ENCODE measurements around the gene SETD7. TPM values are rescaled to one million over a fixed set of nuclear protein-coding genes. Genes with fewer than 3 reads are reported as not detected.

SETD7 gene
- total and polyA plus RNA-seq, 2 donors (not counting 1 experiment from before 2014, with no cell fraction given), result 37.5 to 80.8 TPM

- TF ChIP-seq EZH2 (IDR thresholded peaks at IDR 0.05; ENCODE audit: low read length, missing control alignments) (no peak), CTCF (conservative IDR thresholded peaks at IDR 0.05 in 1 of 2, IDR thresholded peaks at IDR 0.05 in 1 of 2; ENCODE audit: low read depth in 1 of 2, low read length in 2 of 2) (no peak)
- Histone ChIP-seq H3K27ac (ENCODE audit: insufficient read depth, low read length) (no peak overlapping the region), H3K79me2 (ENCODE audit: control insufficient read depth, insufficient read depth, low read length) (no peaks in the 10 kb centered on the region), H4K20me1 (ENCODE audit: control insufficient read depth, extremely low read depth, insufficient read depth, low read length) (no peaks in the 10 kb centered on the region), H3K36me3 (ENCODE audit: control insufficient read depth, insufficient read depth, low read length) (no peaks in the 10 kb centered on the region), H3K9me3 (ENCODE audit: control insufficient read depth, insufficient read depth, low read depth, low read length) (no peaks in the 10 kb centered on the region), H3K4me1 (ENCODE audit: control insufficient read depth, extremely low read depth, insufficient read depth, low read length) (no peaks in the 10 kb centered on the region), H3K4me3 (replicated peaks in 1 of 4; ENCODE audit: control extremely low read depth in 1 of 4, insufficient read depth in 1 of 4, low read depth in 3 of 4, low read length in 4 of 4) (no peak overlapping the region), H3K4me2 (ENCODE audit: extremely low read depth, insufficient read depth, low read length) (no peak overlapping the region), H3K27me3 (ENCODE audit: control insufficient read depth, insufficient read depth, low read length) (peaks cover 8% of the 10 kb centered on the region), H3K9ac (ENCODE audit: insufficient read depth, low read length) (no peak overlapping the region), H2AFZ (ENCODE audit: low read length) (no peak overlapping the region)
- peak in 1 of 2 donors; percentile 80 for DNase-seq (ENCODE audit: low read depth in 2 of 2)
Observed at GRCh38 chr4:139563515-139563914, 7.5 kb upstream of the SETD7 start.

- Histone ChIP-seq H3K27ac (ENCODE audit: insufficient read depth, low read length) (no peak overlapping the region), H3K27me3 (ENCODE audit: control insufficient read depth, insufficient read depth, low read length) (peaks cover 15% of the 10 kb centered on the region), H3K36me3 (ENCODE audit: control insufficient read depth, insufficient read depth, low read length) (no peaks in the 10 kb centered on the region), H3K79me2 (ENCODE audit: control insufficient read depth, insufficient read depth, low read length) (no peaks in the 10 kb centered on the region), H3K4me2 (ENCODE audit: extremely low read depth, insufficient read depth, low read length) (no peak overlapping the region), H4K20me1 (ENCODE audit: control insufficient read depth, extremely low read depth, insufficient read depth, low read length) (no peaks in the 10 kb centered on the region), H3K9me3 (ENCODE audit: control insufficient read depth, insufficient read depth, low read depth, low read length) (no peaks in the 10 kb centered on the region), H3K4me3 (replicated peaks in 1 of 4; ENCODE audit: control extremely low read depth in 1 of 4, insufficient read depth in 1 of 4, low read depth in 3 of 4, low read length in 4 of 4) (no peak overlapping the region), H3K9ac (ENCODE audit: insufficient read depth, low read length) (no peak overlapping the region), H2AFZ (ENCODE audit: low read length) (no peak overlapping the region), H3K4me1 (ENCODE audit: control insufficient read depth, extremely low read depth, insufficient read depth, low read length) (no peaks in the 10 kb centered on the region)
- DNase-seq (ENCODE audit: low read depth in 2 of 2), result no peak
- TF ChIP-seq CTCF (conservative IDR thresholded peaks at IDR 0.05 in 1 of 2, IDR thresholded peaks at IDR 0.05 in 1 of 2; ENCODE audit: low read depth in 1 of 2, low read length in 2 of 2), result no peak
- no peak for TF ChIP-seq EZH2 (IDR thresholded peaks at IDR 0.05; ENCODE audit: low read length, missing control alignments)
Observed at GRCh38 chr4:139562839-139563238, 6.8 kb upstream of the SETD7 start.

- Histone ChIP-seq H3K4me1 (ENCODE audit: control insufficient read depth, extremely low read depth, insufficient read depth, low read length) (no peaks in the 10 kb centered on the region), H3K9me3 (ENCODE audit: control insufficient read depth, insufficient read depth, low read depth, low read length) (no peaks in the 10 kb centered on the region), H3K27ac (ENCODE audit: insufficient read depth, low read length) (no peak overlapping the region), H3K9ac (ENCODE audit: insufficient read depth, low read length) (no peak overlapping the region), H3K27me3 (ENCODE audit: control insufficient read depth, insufficient read depth, low read length) (peaks cover 21% of the 10 kb centered on the region), H2AFZ (ENCODE audit: low read length) (no peak overlapping the region), H3K4me3 (replicated peaks in 1 of 4; ENCODE audit: control extremely low read depth in 1 of 4, insufficient read depth in 1 of 4, low read depth in 3 of 4, low read length in 4 of 4) (no peak overlapping the region), H3K4me2 (ENCODE audit: extremely low read depth, insufficient read depth, low read length) (no peak overlapping the region), H3K36me3 (ENCODE audit: control insufficient read depth, insufficient read depth, low read length) (no peaks in the 10 kb centered on the region), H4K20me1 (ENCODE audit: control insufficient read depth, extremely low read depth, insufficient read depth, low read length) (no peaks in the 10 kb centered on the region), H3K79me2 (ENCODE audit: control insufficient read depth, insufficient read depth, low read length) (no peaks in the 10 kb centered on the region)
- DNase-seq (ENCODE audit: low read depth in 2 of 2), result no peak
- TF ChIP-seq EZH2 (IDR thresholded peaks at IDR 0.05; ENCODE audit: low read length, missing control alignments), result no peak
- no peak for TF ChIP-seq CTCF (conservative IDR thresholded peaks at IDR 0.05 in 1 of 2, IDR thresholded peaks at IDR 0.05 in 1 of 2; ENCODE audit: low read depth in 1 of 2, low read length in 2 of 2)
Observed at GRCh38 chr4:139562067-139562684, 6.2 kb upstream of the SETD7 start.

Data from fibroblast of lung (primary cell).